Superior temporal gyrus (tissue), 1 donor: ENCODE measurements around the gene RNPEPL1.
A peak's percentile ranks its signal among the peaks of the same experiment; 100 is the strongest.

ENCODE experiments used
- DNase-seq: peaks from one replicate; pipeline ENCODE4 v3.0.0-alpha.2; 2016; ENCODE audit errors: extremely low spot score

Gene RNPEPL1

DNA sequence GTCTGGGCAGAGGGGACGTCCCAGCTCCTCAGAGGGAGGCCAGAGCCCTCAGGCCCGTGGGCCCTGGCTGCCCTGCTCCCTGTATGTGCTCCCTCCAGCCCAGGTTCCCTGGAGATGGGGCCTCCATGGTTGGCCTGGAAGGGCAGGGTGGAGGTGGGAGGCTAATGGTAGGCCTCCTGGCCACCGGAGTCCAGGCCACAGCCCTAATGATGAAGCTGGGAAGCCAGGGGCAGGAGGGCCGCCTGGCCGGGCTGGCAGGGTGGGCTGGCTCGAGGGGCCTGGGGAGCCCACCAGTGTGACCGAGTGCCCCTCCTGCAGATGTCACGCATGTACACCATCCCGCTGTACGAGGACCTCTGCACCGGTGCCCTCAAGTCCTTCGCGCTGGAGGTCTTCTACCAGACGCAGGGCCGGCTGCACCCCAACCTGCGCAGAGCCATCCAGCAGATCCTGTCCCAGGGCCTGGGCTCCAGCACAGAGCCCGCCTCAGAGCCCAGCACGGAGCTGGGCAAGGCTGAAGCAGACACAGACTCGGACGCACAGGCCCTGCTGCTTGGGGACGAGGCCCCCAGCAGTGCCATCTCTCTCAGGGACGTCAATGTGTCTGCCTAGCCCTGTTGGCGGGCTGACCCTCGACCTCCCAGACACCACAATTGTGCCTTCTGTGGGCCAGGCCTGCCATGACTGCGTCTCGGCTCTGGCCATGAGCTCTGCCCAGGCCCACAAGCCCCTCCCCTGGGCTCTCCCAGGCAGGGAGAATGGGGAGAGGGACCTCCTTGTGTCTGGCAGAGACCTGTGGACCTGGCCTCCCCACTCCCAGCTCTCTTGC is 9.2 kb downstream of the RNPEPL1 start:
- DNase-seq: no peak

- DNase-seq: no peak
These were observed 9.8 kb downstream of the RNPEPL1 start for GRCh38 chr2:240578110-240578450.

- DNase-seq: no peak
These were observed 10.2 kb downstream of the RNPEPL1 start for GRCh38 chr2:240578488-240578887.

GRCh38 chr2:240579071-240579762 is 10.9 kb downstream of the RNPEPL1 start:
- DNase-seq: no peak

- no peak for DNase-seq
These were observed 11.7 kb downstream of the RNPEPL1 start for GRCh38 chr2:240579771-240580614.

- DNase-seq: no peak
These were observed 13.5 kb downstream of the RNPEPL1 start for GRCh38 chr2:240581811-240582210.

- DNase-seq: no peak
These were observed 14.5 kb downstream of the RNPEPL1 start for GRCh38 chr2:240582781-240583180.

GRCh38 chr2:240583774-240584173 is 15.5 kb downstream of the RNPEPL1 start:
- no peak for DNase-seq

DNA sequence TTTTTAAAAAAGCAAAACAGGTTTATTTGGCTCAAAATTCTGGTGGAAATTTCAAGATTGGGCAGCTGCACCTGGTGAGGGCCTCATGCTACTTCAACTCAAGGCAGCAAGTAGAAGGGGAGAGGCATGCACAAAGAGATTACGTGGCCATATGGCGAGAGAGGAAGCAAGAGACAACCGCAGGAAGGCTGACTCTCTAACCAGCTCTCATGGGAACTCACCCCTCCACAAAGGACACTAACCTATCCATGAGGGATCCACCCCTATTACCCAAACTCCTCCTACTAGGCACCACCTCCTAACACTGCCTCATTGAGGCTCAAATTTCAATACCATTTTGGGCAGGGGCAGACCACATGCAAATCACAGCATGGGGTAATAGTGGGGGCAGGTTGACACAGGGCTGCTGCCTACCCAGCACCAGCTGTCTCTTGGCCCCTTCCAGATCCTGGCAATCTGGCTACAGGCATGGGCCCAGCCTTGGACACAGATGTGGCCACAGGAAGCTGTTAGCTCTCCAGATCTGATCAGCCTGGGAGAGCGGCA is 16.3 kb downstream of the RNPEPL1 start:
- no peak for DNase-seq

GRCh38 chr2:240585101-240585500 is 16.8 kb downstream of the RNPEPL1 start:
- no peak for DNase-seq

- no peak for DNase-seq
These were observed 17.5 kb downstream of the RNPEPL1 start for GRCh38 chr2:240585681-240586197.

- DNase-seq: peak; percentile 98
These were observed 18.1 kb downstream of the RNPEPL1 start, which contains the start of gene CAPN10 for GRCh38 chr2:240586198-240586918. TSS of gene CAPN10 (plus strand) at chr2:240586734. CDS start at chr2:240586912, 178 bp downstream.

DNA sequence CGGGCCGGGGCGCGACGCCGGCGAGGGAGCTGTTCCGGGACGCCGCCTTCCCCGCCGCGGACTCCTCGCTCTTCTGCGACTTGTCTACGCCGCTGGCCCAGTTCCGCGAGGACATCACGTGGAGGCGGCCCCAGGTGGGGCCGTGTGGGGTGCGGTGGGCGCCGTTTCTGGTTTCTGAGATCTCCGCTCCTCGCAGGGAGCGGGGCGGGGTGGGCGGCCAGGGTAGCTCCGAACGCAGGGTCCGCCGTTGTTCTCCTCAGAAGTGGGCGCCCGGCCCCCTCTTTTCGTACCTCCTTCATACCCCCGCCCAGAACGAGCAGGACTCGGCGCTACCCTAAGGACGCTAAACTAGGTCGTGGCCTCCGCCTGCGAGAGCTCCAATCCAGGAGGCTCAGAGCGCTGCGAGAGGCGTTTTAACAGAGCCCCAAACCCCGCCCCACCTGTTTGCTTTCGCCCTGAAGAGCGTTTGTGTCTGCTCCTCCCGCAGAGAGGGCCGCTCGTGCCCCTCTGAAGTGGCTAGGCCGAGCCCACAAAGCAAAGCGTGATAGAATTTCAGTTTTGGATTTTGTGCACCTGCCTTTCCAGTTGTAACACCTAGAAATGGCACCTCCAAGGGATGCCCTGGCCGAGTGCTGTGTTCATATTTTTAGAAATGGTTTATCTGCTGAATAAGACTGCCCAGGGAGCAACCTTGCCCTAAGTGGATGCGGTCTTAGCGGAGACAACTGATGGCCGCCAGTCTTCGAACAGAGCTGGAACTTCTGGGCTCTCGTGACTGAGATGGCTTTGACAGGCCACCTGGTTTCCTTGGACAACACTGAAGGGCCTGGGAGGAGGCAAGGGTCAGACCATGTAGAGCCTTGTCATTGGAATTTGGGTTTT is 18.9 kb downstream of the RNPEPL1 start:
- DNase-seq: no peak

DNA sequence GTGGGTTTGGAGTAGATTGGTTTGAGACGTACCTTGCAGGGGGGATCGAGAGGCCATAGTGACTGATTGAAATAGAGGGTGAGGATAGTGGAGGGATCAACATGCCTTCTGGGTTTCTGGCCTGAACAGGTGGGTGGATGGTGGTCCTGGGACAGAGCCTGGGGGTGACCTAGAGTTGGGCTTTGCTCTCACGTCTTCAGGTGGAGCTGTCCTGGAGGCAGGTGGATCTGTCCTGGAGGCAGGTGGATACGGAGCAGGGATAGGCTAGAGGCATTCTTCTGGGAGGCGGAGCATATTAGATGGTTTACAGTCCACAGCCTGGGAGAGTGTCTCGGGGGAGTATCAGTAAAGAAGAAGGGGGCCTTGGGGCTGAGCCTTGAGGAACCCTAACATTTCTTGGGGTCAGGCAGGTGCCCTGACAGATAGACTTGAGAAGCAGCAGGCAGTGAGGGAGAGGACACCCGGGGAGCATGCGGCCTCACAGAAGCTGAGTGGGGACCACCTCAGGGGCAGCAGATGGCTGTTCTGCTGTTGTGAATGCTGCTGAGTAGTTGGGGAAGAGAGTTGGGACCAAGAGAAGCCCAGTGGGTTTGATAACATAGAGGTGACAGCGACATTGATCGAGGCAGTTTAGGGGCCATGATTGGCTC is 19.8 kb downstream of the RNPEPL1 start:
- DNase-seq: no peak

DNA sequence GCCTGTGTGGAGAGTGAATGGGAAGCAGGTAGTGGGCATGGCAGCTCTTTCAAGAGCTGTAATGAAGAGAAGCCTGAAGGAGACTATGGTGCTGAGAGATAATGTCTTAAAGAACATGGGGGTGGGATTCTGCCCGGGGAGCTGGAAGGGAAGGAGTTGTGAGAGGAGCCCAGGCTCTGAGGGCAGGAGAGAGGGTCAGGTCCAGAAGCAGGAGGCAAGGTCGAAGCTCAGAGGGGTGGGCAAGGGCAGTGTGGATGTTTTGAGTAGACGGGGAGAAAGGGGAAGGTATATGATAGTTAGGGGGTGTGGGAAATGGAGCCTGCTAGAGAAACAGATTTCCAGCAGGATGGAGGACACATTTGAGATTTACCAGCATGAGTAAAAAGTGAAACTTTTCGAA is 20.4 kb downstream of the RNPEPL1 start:
- DNase-seq: no peak

DNA sequence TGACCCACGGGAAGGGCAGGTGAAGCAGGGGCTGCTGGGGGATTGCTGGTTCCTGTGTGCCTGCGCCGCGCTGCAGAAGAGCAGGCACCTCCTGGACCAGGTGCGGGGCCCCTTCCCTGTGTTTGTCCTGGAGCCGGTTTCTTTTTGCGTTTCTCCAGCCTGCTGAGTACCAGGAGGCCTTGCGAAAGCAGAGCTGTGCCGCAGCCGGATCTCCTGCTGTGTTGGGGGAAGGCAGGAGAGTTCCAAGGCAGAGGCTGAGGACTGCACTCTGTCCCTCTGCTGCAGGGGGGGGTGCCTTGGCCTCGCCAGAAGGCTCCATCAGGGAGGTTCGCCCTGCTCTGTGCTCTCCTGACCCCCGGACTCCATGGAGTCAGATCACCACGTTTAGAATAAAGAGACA is 21.1 kb downstream of the RNPEPL1 start:
- no peak for DNase-seq

DNA sequence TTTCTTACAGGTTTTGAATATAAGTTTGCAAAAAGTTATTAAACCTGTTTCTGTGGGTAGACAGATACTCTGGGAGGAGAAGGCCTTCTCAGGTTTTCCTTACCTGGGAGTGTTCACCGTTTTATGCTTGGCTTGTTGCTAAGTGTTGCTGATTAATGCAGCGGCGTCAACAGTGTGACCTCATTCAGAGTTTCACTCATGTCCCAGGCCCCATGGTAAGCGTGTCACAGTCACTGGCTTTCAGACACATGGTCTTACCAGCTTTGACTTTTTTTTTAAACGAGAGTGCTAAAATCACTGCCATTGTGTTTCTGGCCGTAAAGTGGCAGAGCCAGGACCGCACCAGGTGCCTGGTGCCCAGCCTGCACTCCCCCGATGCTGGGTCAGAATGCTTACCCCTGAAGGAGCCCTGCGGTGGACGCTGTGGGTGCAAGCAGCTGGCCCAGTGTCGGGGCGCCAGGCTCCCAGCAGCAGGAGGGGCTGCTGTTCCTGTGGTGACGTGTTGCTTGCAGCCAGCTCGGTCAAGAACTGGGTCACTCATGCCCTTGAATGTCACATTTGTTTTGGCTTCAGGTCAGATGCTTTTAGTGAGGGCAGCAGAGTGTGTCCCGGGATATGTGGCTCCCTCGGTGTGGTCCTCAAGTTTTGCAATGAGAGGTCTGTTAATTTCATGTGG is 21.7 kb downstream of the RNPEPL1 start:
- no peak for DNase-seq

GRCh38 chr2:240590681-240591111 is 22.4 kb downstream of the RNPEPL1 start:
- DNase-seq: no peak

DNA sequence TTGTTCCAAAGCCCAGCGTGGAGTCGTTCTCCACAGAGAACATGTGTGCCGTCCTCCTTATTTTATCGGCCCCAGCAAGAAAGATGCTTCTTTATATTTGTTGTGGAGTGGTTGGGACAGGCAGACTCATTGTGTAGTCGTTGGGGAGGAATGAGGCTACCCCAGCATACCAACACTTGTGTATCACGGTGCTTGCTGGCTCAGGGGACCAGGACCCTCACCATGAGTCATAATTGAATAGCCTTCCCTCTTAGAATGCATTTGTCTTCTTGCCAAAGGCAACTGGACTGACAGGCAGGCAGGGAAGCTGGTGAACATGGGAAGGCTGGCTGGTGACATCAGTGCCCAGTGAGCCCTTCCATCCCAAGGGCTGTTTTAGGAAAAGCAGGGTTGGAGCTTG is 22.9 kb downstream of the RNPEPL1 start:
- DNase-seq: no peak
